ENCODE data around the gene P3R3URF.

The P3R3URF gene

GRCh38 chr1:46172321-46172720 is 4.0 kb downstream of the P3R3URF start:
- DNase-seq, result no peak

- DNase-seq, result no peak
Observed at GRCh38 chr1:46171871-46172270, 4.4 kb downstream of the P3R3URF start.

GRCh38 chr1:46171351-46171750 is 4.9 kb downstream of the P3R3URF start:
- no peak for DNase-seq

- no peak for DNase-seq
Observed at GRCh38 chr1:46169811-46170454, 6.4 kb downstream of the P3R3URF start.

GRCh38 chr1:46168477-46168876 is 7.8 kb downstream of the P3R3URF start:
- DNase-seq, result no peak

GRCh38 chr1:46166521-46167462 is 9.5 kb downstream of the P3R3URF start:
- no peak for DNase-seq

- no peak for DNase-seq
Observed at GRCh38 chr1:46160212-46160611, 16.1 kb downstream of the P3R3URF start.

GRCh38 chr1:46159516-46159915 is 16.8 kb downstream of the P3R3URF start:
- DNase-seq, result no peak

GRCh38 chr1:46158312-46159281 is 17.7 kb downstream of the P3R3URF start:
- DNase-seq, result no peak

- DNase-seq, result no peak
Observed at GRCh38 chr1:46157916-46158311, 18.4 kb downstream of the P3R3URF start.

- DNase-seq, result peak; percentile 22
Observed at GRCh38 chr1:46153732-46154131, 22.6 kb downstream of the P3R3URF start.

GRCh38 chr1:46153228-46153627 is 23.1 kb downstream of the P3R3URF start:
- DNase-seq, result no peak

GRCh38 chr1:46152016-46152415 is 24.3 kb downstream of the P3R3URF start:
- DNase-seq, result peak; percentile 76

GRCh38 chr1:46150085-46150484 is 26.2 kb downstream of the P3R3URF start:
- no peak for DNase-seq

GRCh38 chr1:46148318-46148717 is 28.0 kb downstream of the P3R3URF start:
- no peak for DNase-seq

- DNase-seq, result peak; percentile 37
Observed at GRCh38 chr1:46137916-46138315, 38.4 kb downstream of the P3R3URF start.

- no peak for DNase-seq
Observed at GRCh38 chr1:46136711-46137110, 39.6 kb downstream of the P3R3URF start.

- peak; percentile 54 for DNase-seq
Observed at GRCh38 chr1:46134660-46135331, 41.5 kb downstream of the P3R3URF start.

- no peak for DNase-seq
Observed at GRCh38 chr1:46133781-46134350, 42.4 kb downstream of the P3R3URF start.

- DNase-seq, result no peak
Observed at GRCh38 chr1:46133181-46133658, 43.1 kb downstream of the P3R3URF start.

GRCh38 chr1:46132529-46133180 is 43.6 kb downstream of the P3R3URF start, which contains the start of gene PIK3R3:
PIK3R3 (minus strand) TSS chr1:46132629; CDS start chr1:46131952, 677 bp downstream.
- DNase-seq, result peak; percentile 99
